Heart right ventricle (tissue), 16 donors: ENCODE measurements around the gene TAC4. TPM values are rescaled to one million over a fixed set of nuclear protein-coding genes. Genes with fewer than 3 reads are reported as not detected.

Source experiments
- ATAC-seq, 8 donors: fragments of 200-7000 bp; cut with Tn5 transposase; one replicate each; pipeline ENCODE4 v1.9.1; 2020; ENCODE audit warnings: mild to moderate bottlenecking in 8 of 8, moderate library complexity in 8 of 8, moderate number of reproducible peaks in 1 of 8
- DNase-seq, 2 donors: peaks; one replicate each; pipeline ENCODE4 v3.0.0-alpha.2; 2020
- H3K27ac ChIP-seq, 10 donors: fragments of 200-600 bp; sonication (generic) in 2 of 10; one replicate each; pipeline versions ENCODE4 v1.5.0 to v1.8.0; 2020 to 2022; ENCODE audit warnings: mild to moderate bottlenecking in 3 of 10
- H3K27me3 ChIP-seq, 7 donors: fragments of 200-600 bp; one replicate each; pipeline ENCODE4 v1.8.0; 2021 to 2022; ENCODE audit warnings: mild to moderate bottlenecking in 2 of 7
- H3K36me3 ChIP-seq, 9 donors: fragments of 200-600 bp; sonication (generic) in 1 of 9; one replicate each; pipeline versions ENCODE4 v1.5.0 to v1.8.0; 2020 to 2022; ENCODE audit warnings: mild to moderate bottlenecking in 2 of 9
- H3K4me1 ChIP-seq, 9 donors: fragments of 200-600 bp; sonication (generic) in 1 of 9; one replicate each; pipeline versions ENCODE4 v1.5.0 to v1.8.0; 2020 to 2022; ENCODE audit warnings: mild to moderate bottlenecking in 4 of 9
- H3K4me3 ChIP-seq, 10 donors: fragments of 200-600 bp; sonication (generic) in 2 of 10; one replicate each; pipeline versions ENCODE4 v1.5.0 to v1.8.0; 2020 to 2022; ENCODE audit warnings: mild to moderate bottlenecking in 7 of 10, moderate library complexity in 2 of 10
- H3K9me3 ChIP-seq, 11 donors: fragments of 200-600 bp in 10 of 11; sonication (generic) in 2 of 11; one replicate each; pipeline versions ENCODE4 v1.5.0 to v1.8.0; 2013 to 2022; ENCODE audit warnings: mild to moderate bottlenecking in 2 of 11, control low read depth in 1 of 11, moderate library complexity in 1 of 11
- CTCF ChIP-seq, 9 donors: fragments of 200-600 bp; sonication (generic) in 2 of 9; IDR thresholded peaks; one replicate each; pipeline versions ENCODE4 v1.5.0 to v1.8.0; 2021 to 2022; ENCODE audit warnings: antibody characterized with exemption in 9 of 9, mild to moderate bottlenecking in 5 of 9, moderate library complexity in 1 of 9
- WGBS, 2 donors: extraction: QIAGEN DNeasy Blood & Tissue Kit; methylation state at CpG; one replicate each; pipeline ENCODE4 v1.1.7; 2013; ENCODE audit warnings: inconsistent platforms in 1 of 2; 5-methylcytosine and 5-hydroxymethylcytosine counted together
- intact Hi-C, 10 donors: fragments of 100-400 bp; cut with DNase I; formaldehyde crosslinking; loops; one replicate each; pipeline versions ENCODE4 v1.11.1 to v1.14.2; 2022
- long read RNA-seq, 3 donors: library from polyadenylated mRNA; unstranded; transcript quantifications; one replicate each; pipeline ENCODE4 v2.0.0, GENCODE V29; 2020 to 2021
- polyA plus RNA-seq, 2 donors: library from polyadenylated mRNA; stranded (reverse); fragments of 200-250 nt; gene quantifications; one replicate each; pipeline ENCODE4 v1.2.3, GENCODE V29; 2013
- total RNA-seq, 10 donors: library from RNA; stranded (reverse); fragmentation: NEBNext Ultra II Directional in 3 of 10; extraction: Animal tissue kit (Norgen Biotek cat#: 25700) in 3 of 10; gene quantifications; one replicate each; pipeline versions ENCODE4 v1.2.1 to v1.2.4, GENCODE V29; 2021 to 2023
- donor health status: Arrhythmogenic right ventricular cardiomyopathy.
- donor health status: ischemic (EF 13 %, LVEDD 7.1; RV severe dilation, severe dysfunction).
- donor health status: healthy with polysubstance abuse.
- donor health status: DM: no; HTN: yes; CAD: no.
- donor health status: DM: no; HTN: no; CAD: no.
- donor health status: ischemic (EF 25% LVEDD 6.9; RV normal size, moderate dysfunction).
- donor health status: ischemic (EF 25% LVEDD 5.7; RV mildly dilated, moderate dysfunction).
- donor health status: healthy.
- donor health status: DM: yes; HTN: yes; CAD: no.
- donor health status: Ischemic cardiomyopathy.
- donor health status: ischemic (EF 35%, LVEDD 5.7; RV mildly dilated, moderate dysfunction).
- donor health status: nonischemic (EF 11% LVEDD 7.7; RV severe dilation, severe dysfunction).
- donor health status: DM: yes; HTN: yes; CAD: no.
- donor health status: PGD.
- donor health status: ischemic (EF 29% LVEDD 5.4; RV normal size, mild dysfunction).
- donor health status: nonischemic (EF 23%, LVEDD 6.1; RV moderate dilation, normal function).

Gene TAC4
- total RNA-seq (1 to 10 TPM in 1 of 10 donors, under 1 TPM in 2, not detected in 7; 0.78 to 2.7 (median 0.94) TPM), polyA plus RNA-seq (not detected)
- long read RNA-seq, donor 1, partial matches to known transcripts, result 0 of 1 reads
- long read RNA-seq, donor 1, other reads (novel, unspliced or antisense), result 1 of 1 reads
- long read RNA-seq, donor 2, partial matches to known transcripts, result 0 of 3 reads
- long read RNA-seq, donor 2, other reads (novel, unspliced or antisense), result 3 of 3 reads
- long read RNA-seq, donor 3, result 0 reads

- TF ChIP-seq CTCF (IDR thresholded peaks at IDR 0.05), result no peak
- peaks cover 0 to 6% (median 0%) of the 10 kb centered on the region in 7 donors for H3K27me3 ChIP-seq
- H3K9me3 ChIP-seq, result no peaks in the 10 kb centered on the region
- H3K4me1 ChIP-seq, result peaks cover 10 to 49% (median 39%) of the 10 kb centered on the region in 9 donors
- intact Hi-C loops, result loop anchor here in 4 of 10 donors (5.0 to 10.0 kb wide), 4 partner anchors 56 to 141 kb away; partner anchors contain the start of genes KAT7 (in 3 of the 4) and SLC35B1 (in 2 of the 4)
- ATAC-seq (no peak), DNase-seq (no peak)
- H3K27ac ChIP-seq, result peak within 1 kb of the TSS in 4 of 10 donors; percentile 41 to 91 (median 87)
- H3K36me3 ChIP-seq, result peaks cover 0 to 15% (median 0%) of the 10 kb centered on the region in 9 donors
- peak within 1 kb of the TSS in 2 of 10 donors; percentile 34 to 35 for H3K4me3 ChIP-seq
Observed at GRCh38 chr17:49848019-49848473, at the start of gene TAC4. Gene TAC4, minus strand, starts transcription at chr17:49848069. Its CDS starts 52 bp downstream, at chr17:49848017.

GRCh38 chr17:49896860-49897259 is 49.0 kb upstream of the TAC4 start:
- ATAC-seq (no peak), DNase-seq (no peak)
- no peaks in the 10 kb centered on the region for H3K4me1 ChIP-seq
- H3K9me3 ChIP-seq, result no peaks in the 10 kb centered on the region
- H3K27me3 ChIP-seq, result peaks cover 0 to 73% (median 54%) of the 10 kb centered on the region in 7 donors
- WGBS, 2 donors, result 75 to 81% methylated on average over 5 of the region's 5 CpGs
- no peak overlapping the region for H3K27ac ChIP-seq
- intact Hi-C loops, result no loop called here
- H3K36me3 ChIP-seq, result no peaks in the 10 kb centered on the region
- no peak for TF ChIP-seq CTCF (IDR thresholded peaks at IDR 0.05)
- H3K4me3 ChIP-seq, result no peak overlapping the region

- no peaks in the 10 kb centered on the region for H3K36me3 ChIP-seq
- H3K4me1 ChIP-seq, result peaks cover 0 to 3% (median 0%) of the 10 kb centered on the region in 9 donors
- WGBS, 2 donors, result 81 to 92% methylated on average over 1 of the region's 1 CpG
- intact Hi-C loops, result no loop called here
- ATAC-seq, result no peak
- no peak overlapping the region for H3K4me3 ChIP-seq
- no peaks in the 10 kb centered on the region for H3K9me3 ChIP-seq
- no peak for TF ChIP-seq CTCF (IDR thresholded peaks at IDR 0.05)
- peaks cover 3 to 73% (median 54%) of the 10 kb centered on the region in 7 donors for H3K27me3 ChIP-seq
- no peak for DNase-seq
- no peak overlapping the region for H3K27ac ChIP-seq
Observed at GRCh38 chr17:49896222-49896621, 48.4 kb upstream of the TAC4 start.

GRCh38 chr17:49895812-49896211 is 47.9 kb upstream of the TAC4 start:
- Histone ChIP-seq H3K36me3 (no peaks in the 10 kb centered on the region), H3K9me3 (no peaks in the 10 kb centered on the region), H3K27me3 (peaks cover 7 to 73% (median 56%) of the 10 kb centered on the region in 7 donors), H3K4me1 (peaks cover 0 to 4% (median 0%) of the 10 kb centered on the region in 9 donors), H3K4me3 (no peak overlapping the region), H3K27ac (no peak overlapping the region)
- no peak for ATAC-seq
- DNase-seq, result no peak
- intact Hi-C loops, result no loop called here
- TF ChIP-seq CTCF (IDR thresholded peaks at IDR 0.05), result no peak
- WGBS, 2 donors, result 59 to 70% methylated on average over 2 of the region's 2 CpGs
